GM21381 (cell line): ENCODE data around the gene MEIS3.
"Not testable (repeated sequence)": the region's sequence is repeated elsewhere in the genome, so short reads cannot be mapped to it uniquely, and the experiment has no call there.

Experiments
- ATAC-seq: cut with Tn5 transposase; IDR thresholded peaks from one replicate; pipeline ENCODE4 v1.9.1; 2021; ENCODE audit warnings: mild to moderate bottlenecking, moderate library complexity; ENCODE audit not compliant: unreplicated experiment

MEIS3 gene

DNA sequence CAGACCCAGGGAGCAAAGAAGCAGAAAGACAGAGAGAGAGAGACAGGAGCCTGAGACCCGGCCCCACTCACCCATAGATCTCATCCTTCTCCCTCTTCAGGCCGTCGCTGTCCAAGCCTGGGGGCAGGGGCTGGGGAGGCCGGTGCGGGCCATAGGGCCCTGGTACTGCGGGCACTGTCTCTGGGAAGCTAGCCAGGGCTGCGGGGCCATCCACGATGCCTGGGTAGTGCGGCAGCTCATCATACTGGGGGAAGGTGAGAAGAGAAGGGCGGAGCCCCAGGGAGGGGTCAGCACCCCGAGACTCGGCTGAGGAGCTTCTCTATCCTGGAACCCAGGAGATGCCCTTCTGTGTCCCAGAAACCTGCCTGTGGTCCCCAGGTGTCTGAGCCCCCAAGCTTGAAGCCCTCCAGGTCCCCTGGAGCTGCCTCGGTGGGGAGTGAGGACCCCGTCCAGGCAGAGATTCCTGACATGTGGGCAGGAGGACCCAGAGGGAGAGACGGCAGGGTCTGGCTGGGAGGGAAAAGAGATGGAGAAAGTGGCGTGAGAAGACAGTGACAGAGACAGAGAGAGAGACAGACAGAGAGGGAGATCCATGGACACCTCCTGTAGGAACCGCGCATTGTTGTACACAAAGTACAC lies 2.1 kb downstream of the MEIS3 start:
- no peak for ATAC-seq

DNA sequence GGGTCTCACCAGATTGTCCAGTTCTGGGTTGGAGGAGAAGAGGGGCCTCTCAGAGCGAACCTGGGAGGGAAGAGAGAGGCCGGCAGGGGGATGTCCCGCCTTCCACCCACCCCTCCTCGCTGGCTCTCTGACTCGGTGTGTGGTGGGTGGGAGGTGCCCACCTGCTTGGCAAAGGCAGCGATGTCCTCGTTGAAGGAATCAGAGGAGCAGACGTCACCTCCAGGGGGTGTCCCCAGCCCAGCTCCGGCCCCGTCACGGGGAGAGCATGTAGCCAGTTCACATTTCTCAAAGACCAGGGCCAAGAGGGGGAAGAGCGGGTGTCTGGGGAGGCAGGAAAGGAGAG lies 2.7 kb downstream of the MEIS3 start:
- ATAC-seq, result no peak

DNA sequence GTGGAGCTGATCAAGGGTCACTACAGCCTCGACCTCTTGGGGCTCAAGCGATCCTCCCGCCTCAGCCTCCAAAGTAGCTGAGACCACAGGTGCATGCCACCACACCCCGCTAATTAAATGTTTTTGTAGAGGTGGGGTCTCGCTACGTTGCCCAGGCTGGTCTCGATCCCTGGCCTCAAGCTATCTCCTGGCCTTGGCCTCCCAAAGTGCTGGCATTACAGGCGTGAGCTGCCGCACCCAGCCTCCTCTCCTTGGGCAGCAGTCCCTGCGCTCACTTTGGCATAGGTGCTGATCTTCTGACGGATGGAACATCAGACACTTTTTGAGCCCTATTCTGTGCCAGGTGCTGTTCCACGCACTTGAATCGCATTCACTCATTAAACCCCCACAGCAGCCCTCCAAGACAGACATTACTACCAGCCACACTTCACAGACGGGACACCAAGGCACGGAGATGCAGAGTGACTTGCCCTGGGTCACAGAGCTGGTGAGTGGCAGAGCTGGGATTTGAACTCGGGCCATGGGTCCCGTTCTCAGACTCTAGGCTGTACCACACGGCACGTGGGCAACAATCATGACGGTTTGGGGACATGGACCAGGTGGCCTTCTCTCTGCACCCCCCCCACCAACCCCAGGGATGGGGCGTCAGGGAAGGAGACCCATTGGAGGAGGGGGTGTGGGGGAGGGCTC lies 3.2 kb downstream of the MEIS3 start:
- ATAC-seq, result no peak

DNA sequence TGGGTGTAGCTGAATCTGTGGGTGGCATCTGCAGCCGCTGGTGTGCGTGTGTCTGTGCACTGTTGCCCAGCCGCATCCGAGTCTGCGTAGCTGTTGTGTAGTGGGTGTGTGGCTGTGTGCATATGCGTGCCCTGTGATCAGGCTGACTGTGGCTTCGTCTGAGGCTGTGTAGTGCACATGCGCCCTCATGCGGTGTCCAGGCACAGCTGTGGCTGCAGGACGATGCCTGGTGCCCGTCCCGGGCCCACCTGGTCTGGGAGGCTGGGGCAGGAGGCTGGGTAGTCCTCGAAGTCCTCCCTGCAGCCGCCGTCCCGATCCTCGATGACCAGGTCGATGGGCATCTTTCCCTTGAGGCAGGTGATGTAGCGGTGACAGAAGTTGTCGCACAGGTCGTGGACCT lies 4.9 kb downstream of the MEIS3 start:
- no peak for ATAC-seq

DNA sequence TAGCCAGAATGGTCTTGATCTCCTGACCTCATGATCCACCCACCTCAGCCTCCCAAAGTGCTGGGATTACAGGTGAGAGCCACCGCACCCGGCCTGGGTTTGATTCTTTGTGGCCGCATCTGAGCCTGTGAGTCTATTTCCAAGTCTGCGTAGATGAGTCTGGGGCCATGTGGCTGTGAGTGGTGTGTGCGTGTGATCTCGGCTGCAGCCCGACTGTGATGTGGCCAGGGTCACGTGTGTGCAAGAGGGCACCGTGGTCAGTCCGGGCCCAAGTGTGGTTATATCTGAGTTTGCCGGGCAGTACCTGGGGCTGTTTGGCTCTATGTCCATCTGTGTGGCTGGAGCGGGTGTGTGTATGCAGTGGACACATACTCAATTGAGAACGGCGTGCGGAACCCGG lies 5.4 kb downstream of the MEIS3 start:
- no peak for ATAC-seq

DNA sequence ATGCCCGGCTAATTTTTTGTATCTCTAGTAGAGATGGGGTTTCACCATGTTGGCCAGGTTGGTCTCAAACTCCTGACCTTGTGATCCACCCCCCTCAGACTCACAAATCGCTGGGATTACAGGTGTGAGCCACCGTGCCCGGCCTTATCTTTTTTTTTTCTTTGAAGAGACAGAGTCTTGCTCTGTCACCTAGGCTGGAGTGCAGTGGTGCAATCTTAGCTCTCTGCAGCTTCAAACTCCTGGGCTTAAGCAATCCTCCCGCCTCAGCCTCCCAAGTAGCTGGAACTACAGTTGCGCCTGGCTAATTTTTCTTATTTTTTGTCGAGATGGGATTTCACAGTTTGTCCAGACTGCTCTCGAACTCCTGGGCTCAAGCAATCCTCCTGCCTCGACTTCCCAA lies 7.6 kb downstream of the MEIS3 start:
- not testable (repeated sequence) for ATAC-seq

DNA sequence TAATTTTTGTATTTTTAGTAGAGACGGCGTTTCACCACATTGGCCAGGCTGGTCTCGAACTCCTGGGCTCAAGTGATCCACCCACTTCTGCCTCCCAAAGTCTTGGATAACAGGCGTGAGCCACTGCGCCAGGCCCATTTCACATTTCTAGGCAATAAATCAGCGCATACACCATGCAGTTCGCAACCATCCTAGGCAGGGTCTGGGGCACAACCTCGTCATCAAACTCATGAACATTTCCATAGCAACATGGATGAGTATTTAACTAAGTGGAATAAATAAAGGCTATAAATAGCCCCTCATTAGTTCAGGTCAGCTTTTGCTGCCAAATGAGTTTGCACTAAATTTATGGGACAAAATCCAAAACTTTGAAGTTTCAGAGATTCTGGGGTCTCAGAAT lies 8.2 kb downstream of the MEIS3 start:
- ATAC-seq, result no peak

DNA sequence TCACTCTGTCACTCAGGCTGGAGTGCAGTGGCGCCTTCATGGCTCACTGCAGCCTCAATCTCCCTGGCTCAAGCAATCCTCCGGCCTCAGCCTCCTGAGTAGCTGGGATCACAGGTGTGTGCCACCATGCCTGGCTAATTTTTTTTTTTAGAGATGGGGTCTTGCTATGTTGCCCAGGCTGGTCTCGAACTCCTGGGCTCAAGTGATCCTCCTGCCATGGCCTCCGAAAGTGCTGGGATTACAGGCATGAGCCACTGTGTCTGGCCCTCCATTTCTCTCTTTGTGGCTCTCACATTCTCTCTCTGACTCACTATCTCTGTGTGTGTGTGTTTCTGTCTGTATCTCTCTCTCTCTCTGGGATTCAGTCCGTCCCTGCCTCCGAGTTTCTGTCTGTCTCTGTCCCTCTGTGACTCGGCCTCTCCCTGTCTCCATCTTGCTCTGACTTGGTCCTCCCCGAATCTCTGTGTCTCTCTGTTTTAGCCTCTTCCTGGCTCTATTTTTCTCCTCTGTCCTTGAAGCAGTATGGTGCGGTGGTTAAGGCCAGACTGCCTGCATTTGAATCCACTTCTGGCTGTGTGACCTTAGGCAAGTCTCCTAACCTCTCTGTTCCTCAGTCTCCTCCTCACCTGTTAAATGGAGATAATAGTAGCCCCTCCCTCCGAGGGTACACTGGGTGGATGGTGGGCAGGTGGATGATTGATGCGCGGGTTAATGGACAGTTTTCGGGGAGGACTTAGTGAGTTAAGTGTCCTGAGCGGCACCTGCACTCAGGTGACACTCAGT lies 11.0 kb downstream of the MEIS3 start:
- ATAC-seq, result no peak

DNA sequence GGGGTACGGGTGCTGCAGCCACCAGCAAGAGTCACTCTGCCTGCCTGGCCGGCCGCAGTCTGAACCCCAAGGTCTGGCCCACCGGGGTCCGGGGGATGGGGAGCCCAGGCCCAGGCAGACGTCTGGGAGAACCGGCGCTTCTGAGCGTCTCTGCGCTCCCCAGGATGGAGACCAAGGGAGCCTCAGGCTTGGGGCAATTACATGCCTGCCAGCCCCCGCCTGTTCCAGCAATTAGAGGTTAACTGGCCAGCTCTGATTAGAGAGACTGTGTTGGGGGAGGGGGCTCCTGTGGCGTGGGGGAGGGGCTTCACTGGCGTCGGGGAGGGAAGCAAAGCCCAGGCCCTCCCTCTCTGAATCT lies 11.9 kb downstream of the MEIS3 start:
- ATAC-seq, result no peak

DNA sequence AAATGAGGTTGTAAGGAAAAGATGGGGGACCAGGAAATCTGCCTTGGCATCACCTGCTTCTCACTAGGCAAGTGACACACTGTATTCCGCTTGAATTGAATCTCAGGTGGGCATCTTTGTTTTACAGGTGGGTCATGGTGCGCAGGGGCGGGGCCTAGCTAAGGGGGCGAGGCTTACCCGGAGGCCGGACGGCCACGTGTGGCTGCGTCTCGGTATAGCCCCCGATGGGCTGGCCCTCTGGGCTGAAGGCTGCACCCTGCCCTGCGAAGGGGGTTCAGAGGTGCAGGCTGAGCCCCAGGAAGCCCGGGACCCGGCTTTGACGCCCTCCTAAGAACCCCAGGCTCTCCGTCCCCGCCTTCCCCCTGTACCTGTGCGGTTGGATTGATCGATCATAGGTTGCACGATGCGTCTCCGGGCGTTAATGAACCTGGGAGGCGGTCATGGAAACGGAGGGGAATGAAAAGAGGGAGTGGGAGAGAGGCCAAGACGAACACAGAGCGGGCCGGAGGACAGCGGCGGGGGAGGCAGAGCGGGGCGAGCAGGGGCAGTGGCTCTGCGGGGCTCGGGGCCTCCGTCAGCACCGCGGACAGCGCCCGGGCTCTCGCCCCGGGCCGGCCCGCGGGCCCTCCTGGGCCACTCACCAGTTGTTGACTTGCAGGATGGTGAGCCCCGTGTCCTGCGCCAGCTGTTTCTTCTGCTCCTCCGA lies 12.5 kb downstream of the MEIS3 start:
- ATAC-seq, result no peak

DNA sequence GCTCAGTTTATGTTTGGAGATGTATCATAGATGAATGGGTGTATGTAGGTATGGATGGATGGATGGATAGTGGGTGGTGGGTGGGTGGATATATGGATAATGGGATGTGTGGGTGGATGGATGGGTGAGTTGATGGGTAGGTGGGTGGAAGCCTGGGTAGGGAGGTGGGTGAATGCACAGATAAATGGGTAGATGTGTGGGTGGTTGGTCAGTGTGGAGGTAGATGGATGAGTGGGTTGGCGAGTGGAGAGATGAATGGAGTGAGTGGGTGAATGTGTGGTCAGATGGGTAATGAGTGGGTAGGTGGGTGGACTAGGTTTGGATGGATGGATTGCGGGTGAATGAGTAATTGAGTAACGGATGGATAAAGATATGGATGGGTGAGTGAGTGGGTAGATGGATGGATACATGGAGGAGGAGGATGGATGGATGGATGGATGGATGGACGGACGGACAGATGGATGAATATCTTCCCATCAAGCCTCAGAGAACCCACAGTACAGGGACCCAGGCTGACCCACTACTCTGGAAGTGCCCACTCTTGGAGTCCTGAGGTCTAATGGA lies 13.4 kb downstream of the MEIS3 start:
- ATAC-seq, result no peak

DNA sequence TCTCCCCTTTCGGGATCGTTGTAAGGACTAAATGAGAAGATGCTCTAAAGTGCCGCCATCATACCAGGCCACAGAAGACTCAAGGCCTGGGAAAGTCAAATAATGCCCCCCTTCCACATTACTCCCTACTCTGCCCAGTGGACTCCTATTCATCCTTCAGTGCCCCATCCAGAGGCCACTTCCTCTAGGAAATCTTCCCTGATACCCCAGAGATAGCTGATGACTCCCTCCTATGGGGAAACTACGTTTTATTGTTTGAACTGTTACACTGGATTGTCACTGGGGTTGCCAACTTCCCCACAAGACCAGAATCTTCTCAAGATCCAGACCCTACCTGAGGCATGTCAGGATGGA lies 14.2 kb downstream of the MEIS3 start:
- ATAC-seq, result no peak

DNA sequence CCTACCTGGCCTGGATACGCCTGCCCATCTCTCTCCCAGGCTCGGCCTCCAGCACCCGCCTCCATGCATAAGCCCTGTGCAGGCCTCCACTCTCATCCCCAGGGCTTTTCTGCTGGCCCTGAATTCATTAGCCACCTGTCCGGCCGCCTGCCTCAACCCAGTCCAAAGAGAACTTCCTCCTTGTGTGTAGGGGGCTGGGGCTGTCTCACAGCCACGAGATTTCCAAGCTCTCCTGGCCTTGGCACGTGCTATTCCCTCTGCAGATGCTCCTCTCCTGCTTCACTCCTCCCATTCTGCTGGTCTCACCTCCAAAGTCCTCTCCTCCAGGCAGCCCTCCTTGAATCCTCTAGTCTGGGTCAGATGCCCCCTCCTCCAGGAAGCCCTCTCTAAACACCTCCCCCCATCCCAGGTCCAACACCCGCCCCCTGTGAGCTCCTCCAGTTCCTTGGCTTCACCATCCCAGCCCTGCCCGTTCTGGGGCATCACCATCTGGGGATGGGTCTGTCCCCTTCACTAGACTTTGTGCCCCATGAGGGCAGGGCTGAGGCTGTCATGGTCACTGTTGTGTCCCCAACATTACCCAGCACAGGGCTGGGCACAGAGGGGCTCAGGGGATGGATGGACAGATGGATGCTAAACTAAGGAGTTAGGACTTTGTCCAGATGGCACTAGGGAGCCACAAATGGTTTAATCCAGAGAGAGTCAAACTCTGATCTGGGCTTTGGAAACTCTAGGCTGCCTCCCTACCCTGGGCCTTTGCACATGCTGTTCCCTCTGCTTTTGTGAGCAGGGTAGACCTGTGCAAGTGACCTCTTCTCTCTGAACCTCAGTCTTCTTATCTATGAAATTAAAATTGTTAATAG lies 14.8 kb downstream of the MEIS3 start:
- no peak for ATAC-seq

DNA sequence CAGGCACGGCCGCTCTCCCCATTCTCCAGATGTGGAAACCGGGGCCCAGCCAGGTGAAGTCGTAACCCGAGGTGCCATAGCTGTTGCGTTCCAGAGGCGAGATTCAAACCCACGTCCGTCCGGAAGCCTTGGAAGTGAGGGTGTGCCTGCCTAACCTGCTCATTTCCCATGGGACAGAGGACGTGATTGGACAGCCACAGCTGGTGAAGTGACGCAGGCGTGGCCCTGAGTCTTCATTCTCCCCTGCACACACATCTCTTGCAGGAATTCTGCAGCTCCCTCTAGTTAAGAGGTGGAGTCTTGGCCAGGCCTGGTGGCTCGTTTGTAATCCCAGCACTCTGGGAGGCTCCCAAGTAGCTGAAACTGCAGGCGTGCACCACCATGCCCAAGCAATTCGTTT lies 16.8 kb downstream of the MEIS3 start:
- ATAC-seq, result no peak

DNA sequence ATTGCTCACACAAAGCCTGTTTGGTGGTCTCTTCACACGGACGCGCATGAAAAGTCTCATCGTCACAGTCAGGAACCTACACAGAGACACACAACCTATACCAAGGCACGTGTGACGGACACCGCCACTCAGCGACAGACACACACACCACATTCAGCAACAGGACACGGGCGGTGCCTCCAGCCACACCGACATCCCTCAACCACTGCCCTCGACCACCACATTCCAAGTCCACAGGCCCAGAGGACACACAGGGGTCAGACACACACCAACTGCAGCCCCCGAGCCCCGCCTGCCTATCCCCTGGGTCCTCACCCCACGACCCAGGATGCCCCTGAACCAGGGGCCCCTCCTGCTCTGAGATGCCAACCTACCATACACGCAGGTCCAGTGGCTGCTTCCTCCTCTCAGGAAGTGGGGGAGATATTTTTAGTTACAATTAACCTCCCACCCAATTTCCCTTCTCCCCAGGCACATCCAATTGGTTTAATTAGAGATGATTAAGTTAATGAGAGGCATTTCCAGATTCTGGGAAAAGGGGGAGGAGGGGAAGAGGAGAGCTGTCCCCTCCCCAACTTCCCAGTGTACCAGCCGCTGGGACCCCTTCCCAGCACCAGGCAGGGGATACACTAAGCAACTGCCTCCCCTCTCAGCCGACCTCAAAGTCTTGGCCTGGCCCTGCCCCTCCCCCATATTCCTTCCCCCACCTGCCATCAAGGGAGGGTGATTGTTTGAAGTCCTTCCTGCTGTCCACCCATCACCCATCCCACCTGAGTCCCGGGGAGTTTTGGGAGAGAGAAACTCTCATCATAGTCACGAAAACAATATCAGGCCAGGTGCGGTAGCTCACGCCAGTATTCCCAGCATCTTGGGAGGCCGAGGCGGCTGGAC lies 20.4 kb downstream of the MEIS3 start:
- ATAC-seq, result no peak

DNA sequence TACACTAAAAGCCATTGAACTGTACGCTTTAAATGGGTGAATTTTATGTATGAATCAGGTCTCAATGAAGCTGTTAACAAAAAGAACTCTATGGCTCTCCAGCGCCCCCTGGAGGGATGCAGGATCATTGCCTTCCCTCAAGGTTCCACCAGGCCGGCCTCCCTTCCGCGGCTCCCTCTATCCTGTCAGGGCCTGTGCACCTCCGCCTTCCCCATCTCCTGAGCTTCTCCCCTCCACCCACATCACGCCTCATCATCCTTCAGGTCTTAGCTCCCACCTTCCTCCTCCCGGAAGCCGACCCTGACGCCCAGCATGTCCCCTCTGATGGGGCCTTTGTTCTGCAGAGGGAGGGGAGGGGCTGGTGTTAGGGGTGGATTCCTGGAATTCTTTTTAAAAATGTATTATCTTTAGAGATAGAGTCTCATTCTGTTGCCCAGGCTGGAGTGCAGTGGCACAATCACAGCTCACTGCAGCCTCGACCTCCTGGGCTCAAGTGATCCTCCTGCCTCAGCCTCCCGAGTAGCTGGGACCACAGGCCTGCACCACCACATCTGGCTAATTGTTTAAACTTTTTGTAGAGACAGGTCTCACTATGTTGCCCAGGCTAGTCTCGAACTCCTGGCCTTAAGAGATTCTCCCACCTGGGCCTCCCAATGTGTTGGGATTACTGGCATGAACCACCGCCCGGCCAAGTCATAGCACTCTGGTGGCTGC lies 27.7 kb downstream of the MEIS3 start:
- ATAC-seq, result no peak

DNA sequence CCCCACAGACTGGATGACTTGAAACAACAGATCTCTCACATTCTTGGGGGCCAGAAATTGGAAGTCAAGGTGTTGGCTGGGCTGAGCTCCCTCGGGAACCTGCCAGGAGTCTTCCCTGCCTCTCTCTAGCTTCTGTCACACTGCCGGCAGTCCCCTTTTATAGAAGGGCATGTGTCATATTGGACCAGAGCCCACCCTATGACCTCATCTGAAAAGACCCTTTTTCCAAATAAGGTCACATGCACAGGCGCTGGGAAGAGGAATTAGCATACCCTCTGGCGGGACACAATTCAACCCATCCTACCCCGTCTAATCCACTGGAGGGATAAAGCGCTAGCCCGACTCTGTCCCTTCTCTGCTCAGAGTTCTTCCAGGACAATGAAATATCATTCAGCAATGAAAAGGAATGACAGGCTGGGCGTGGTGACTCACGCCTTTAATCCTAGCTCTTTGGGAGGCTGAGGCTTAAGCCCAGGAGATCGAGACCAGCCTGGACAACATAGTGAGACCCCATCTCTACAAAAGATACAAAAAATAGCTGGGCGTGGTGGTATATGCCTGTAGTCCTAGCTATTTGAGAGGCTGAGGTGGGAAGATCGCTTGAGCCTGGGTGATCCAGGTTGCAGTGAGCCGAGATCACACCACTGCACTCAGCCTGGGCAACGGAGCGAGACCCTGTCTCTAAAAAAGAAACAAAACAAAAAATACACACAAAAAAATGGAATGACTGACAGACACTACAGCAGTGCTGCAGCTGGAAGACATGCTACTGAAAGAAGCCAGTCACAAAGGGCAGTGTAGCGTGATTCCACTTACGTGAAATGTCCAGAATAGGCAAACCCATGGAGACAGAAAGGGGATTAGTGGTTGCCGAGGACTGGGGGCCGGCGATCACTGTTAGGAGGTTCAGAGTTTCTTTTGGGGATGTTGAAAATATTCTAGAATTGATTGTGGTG lies 28.5 kb downstream of the MEIS3 start:
- no peak for ATAC-seq

DNA sequence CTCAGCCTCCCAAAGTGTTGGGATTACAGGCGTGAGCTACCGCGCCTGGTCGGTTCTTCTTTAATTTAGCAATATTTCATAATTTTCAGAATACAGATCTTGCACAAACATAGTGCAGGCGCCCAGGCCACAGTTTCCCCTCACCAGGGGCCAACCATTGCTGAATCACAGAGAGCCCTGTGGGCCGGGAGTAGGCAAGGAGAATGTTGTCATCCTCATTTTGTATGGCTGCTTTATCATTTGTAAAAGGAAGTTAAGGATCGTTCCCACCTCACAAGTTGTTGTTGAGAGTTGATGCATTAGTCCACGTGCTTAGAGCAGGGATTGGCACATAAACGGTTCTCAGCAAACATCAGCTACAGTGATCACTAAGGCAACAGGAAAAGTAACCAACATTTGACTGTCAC lies 30.2 kb downstream of the MEIS3 start:
- no peak for ATAC-seq
